ENCODE data around the gene ARVCF.

The ARVCF gene

GRCh38 chr22:20031732-20032406 lies 15.2 kb upstream of the ARVCF start:
- H3K36me3 ChIP-seq (ENCODE audit: control insufficient read depth, insufficient read depth, low read length), result peaks cover 4% of the 10 kb centered on the region
- H3K4me1 ChIP-seq (ENCODE audit: control insufficient read depth, insufficient read depth, low read length, poor library complexity, severe bottlenecking), result peaks cover 14% of the 10 kb centered on the region
- no peak overlapping the region for H3K27ac ChIP-seq (ENCODE audit: insufficient read depth, low read length, poor library complexity, severe bottlenecking)
- no peaks in the 10 kb centered on the region for H3K27me3 ChIP-seq (replicated peaks; ENCODE audit: control insufficient read depth, insufficient read depth, low read length, poor library complexity, severe bottlenecking)
- no peak overlapping the region for H3K4me3 ChIP-seq (ENCODE audit: insufficient read depth, low read depth, low read length, poor library complexity, severe bottlenecking)
- no peaks in the 10 kb centered on the region for H3K9me3 ChIP-seq (ENCODE audit: control insufficient read depth, low read length)
- DNase-seq, result peak; percentile 34 to 47 (median 42)

GRCh38 chr22:20029550-20030225 lies 13.1 kb upstream of the ARVCF start:
- H3K4me1 ChIP-seq (ENCODE audit: control insufficient read depth, insufficient read depth, low read length, poor library complexity, severe bottlenecking), result peaks cover 14% of the 10 kb centered on the region
- H3K27ac ChIP-seq (ENCODE audit: insufficient read depth, low read length, poor library complexity, severe bottlenecking), result no peak overlapping the region
- H3K27me3 ChIP-seq (replicated peaks; ENCODE audit: control insufficient read depth, insufficient read depth, low read length, poor library complexity, severe bottlenecking), result no peaks in the 10 kb centered on the region
- DNase-seq, result no peak
- no peak overlapping the region for H3K4me3 ChIP-seq (ENCODE audit: insufficient read depth, low read depth, low read length, poor library complexity, severe bottlenecking)
- no peaks in the 10 kb centered on the region for H3K9me3 ChIP-seq (ENCODE audit: control insufficient read depth, low read length)
- peaks cover 3% of the 10 kb centered on the region for H3K36me3 ChIP-seq (ENCODE audit: control insufficient read depth, insufficient read depth, low read length)

GRCh38 chr22:20028855-20029549 lies 12.4 kb upstream of the ARVCF start:
- no peak overlapping the region for H3K27ac ChIP-seq (ENCODE audit: insufficient read depth, low read length, poor library complexity, severe bottlenecking)
- no peaks in the 10 kb centered on the region for H3K27me3 ChIP-seq (replicated peaks; ENCODE audit: control insufficient read depth, insufficient read depth, low read length, poor library complexity, severe bottlenecking)
- H3K4me3 ChIP-seq (ENCODE audit: insufficient read depth, low read depth, low read length, poor library complexity, severe bottlenecking), result no peak overlapping the region
- H3K9me3 ChIP-seq (ENCODE audit: control insufficient read depth, low read length), result no peaks in the 10 kb centered on the region
- no peak for DNase-seq
- peaks cover 14% of the 10 kb centered on the region for H3K4me1 ChIP-seq (ENCODE audit: control insufficient read depth, insufficient read depth, low read length, poor library complexity, severe bottlenecking)
- peaks cover 3% of the 10 kb centered on the region for H3K36me3 ChIP-seq (ENCODE audit: control insufficient read depth, insufficient read depth, low read length)

GRCh38 chr22:20027966-20028854 lies 11.6 kb upstream of the ARVCF start:
- H3K9me3 ChIP-seq (ENCODE audit: control insufficient read depth, low read length), result no peaks in the 10 kb centered on the region
- peaks cover 14% of the 10 kb centered on the region for H3K4me1 ChIP-seq (ENCODE audit: control insufficient read depth, insufficient read depth, low read length, poor library complexity, severe bottlenecking)
- no peaks in the 10 kb centered on the region for H3K27me3 ChIP-seq (replicated peaks; ENCODE audit: control insufficient read depth, insufficient read depth, low read length, poor library complexity, severe bottlenecking)
- H3K27ac ChIP-seq (ENCODE audit: insufficient read depth, low read length, poor library complexity, severe bottlenecking), result no peak overlapping the region
- H3K36me3 ChIP-seq (ENCODE audit: control insufficient read depth, insufficient read depth, low read length), result peaks cover 3% of the 10 kb centered on the region
- DNase-seq, result no peak
- H3K4me3 ChIP-seq (ENCODE audit: insufficient read depth, low read depth, low read length, poor library complexity, severe bottlenecking), result no peak overlapping the region

GRCh38 chr22:20026996-20027601 lies 10.5 kb upstream of the ARVCF start:
- Histone ChIP-seq H3K27me3 (replicated peaks; ENCODE audit: control insufficient read depth, insufficient read depth, low read length, poor library complexity, severe bottlenecking) (no peaks in the 10 kb centered on the region), H3K36me3 (ENCODE audit: control insufficient read depth, insufficient read depth, low read length) (peaks cover 3% of the 10 kb centered on the region), H3K4me3 (ENCODE audit: insufficient read depth, low read depth, low read length, poor library complexity, severe bottlenecking) (no peak overlapping the region), H3K27ac (ENCODE audit: insufficient read depth, low read length, poor library complexity, severe bottlenecking) (no peak overlapping the region), H3K4me1 (ENCODE audit: control insufficient read depth, insufficient read depth, low read length, poor library complexity, severe bottlenecking) (peaks cover 14% of the 10 kb centered on the region), H3K9me3 (ENCODE audit: control insufficient read depth, low read length) (no peaks in the 10 kb centered on the region)
- no peak for DNase-seq

- no peak overlapping the region for H3K4me3 ChIP-seq (ENCODE audit: insufficient read depth, low read depth, low read length, poor library complexity, severe bottlenecking)
- H3K9me3 ChIP-seq (ENCODE audit: control insufficient read depth, low read length), result no peaks in the 10 kb centered on the region
- DNase-seq, result no peak
- H3K36me3 ChIP-seq (ENCODE audit: control insufficient read depth, insufficient read depth, low read length), result peaks cover 3% of the 10 kb centered on the region
- H3K4me1 ChIP-seq (ENCODE audit: control insufficient read depth, insufficient read depth, low read length, poor library complexity, severe bottlenecking), result peaks cover 10% of the 10 kb centered on the region
- H3K27me3 ChIP-seq (replicated peaks; ENCODE audit: control insufficient read depth, insufficient read depth, low read length, poor library complexity, severe bottlenecking), result no peaks in the 10 kb centered on the region
- no peak overlapping the region for H3K27ac ChIP-seq (ENCODE audit: insufficient read depth, low read length, poor library complexity, severe bottlenecking)
These were observed 9.7 kb upstream of the ARVCF start for GRCh38 chr22:20026204-20026908.

- DNase-seq, result no peak
- Histone ChIP-seq H3K27me3 (replicated peaks; ENCODE audit: control insufficient read depth, insufficient read depth, low read length, poor library complexity, severe bottlenecking) (no peaks in the 10 kb centered on the region), H3K36me3 (ENCODE audit: control insufficient read depth, insufficient read depth, low read length) (peaks cover 3% of the 10 kb centered on the region)
These were observed 9.0 kb upstream of the ARVCF start for GRCh38 chr22:20025401-20026203.

GRCh38 chr22:20024650-20025397 lies 8.2 kb upstream of the ARVCF start:
- no peak for DNase-seq
- H3K4me3 ChIP-seq (ENCODE audit: insufficient read depth, low read depth, low read length, poor library complexity, severe bottlenecking), result no peak overlapping the region
- H3K36me3 ChIP-seq (ENCODE audit: control insufficient read depth, insufficient read depth, low read length), result peaks cover 3% of the 10 kb centered on the region
- no peaks in the 10 kb centered on the region for H3K27me3 ChIP-seq (replicated peaks; ENCODE audit: control insufficient read depth, insufficient read depth, low read length, poor library complexity, severe bottlenecking)
- H3K4me1 ChIP-seq (ENCODE audit: control insufficient read depth, insufficient read depth, low read length, poor library complexity, severe bottlenecking), result peaks cover 12% of the 10 kb centered on the region
- no peaks in the 10 kb centered on the region for H3K9me3 ChIP-seq (ENCODE audit: control insufficient read depth, low read length)
- no peak overlapping the region for H3K27ac ChIP-seq (ENCODE audit: insufficient read depth, low read length, poor library complexity, severe bottlenecking)

More at GRCh38 chr22:20025401-20026203, 9.0 kb upstream of the ARVCF start:
- H3K27ac ChIP-seq (ENCODE audit: insufficient read depth, low read length, poor library complexity, severe bottlenecking), result no peak overlapping the region
- H3K4me3 ChIP-seq (ENCODE audit: insufficient read depth, low read depth, low read length, poor library complexity, severe bottlenecking), result no peak overlapping the region
- H3K9me3 ChIP-seq (ENCODE audit: control insufficient read depth, low read length), result no peaks in the 10 kb centered on the region
- peaks cover 8% of the 10 kb centered on the region for H3K4me1 ChIP-seq (ENCODE audit: control insufficient read depth, insufficient read depth, low read length, poor library complexity, severe bottlenecking)

Measured in effector memory CD4-positive, alpha-beta T cell (primary cell).